Left lung (tissue), 10 donors: ENCODE results near the gene PLEKHO2. TPM values are rescaled to one million over a fixed set of nuclear protein-coding genes. Genes with fewer than 3 reads are reported as not detected.
A peak's percentile ranks its signal among the peaks of the same experiment; 100 is the strongest.

Source experiments
- ATAC-seq: fragments of 200-7000 bp; cut with Tn5 transposase; one replicate; pipeline ENCODE4 v1.9.1; 2020; ENCODE audit warnings: moderate library complexity
- DNase-seq, 4 donors: peaks; one replicate each; pipeline ENCODE4 v3.0.0-alpha.2; 2013 to 2020
- H3K27ac ChIP-seq, 2 donors: fragments of 200-600 bp; sonication (generic) in 1 of 2; one replicate each; pipeline versions ENCODE4 v1.5.0 to v1.8.0; 2020 to 2021
- H3K27me3 ChIP-seq, 2 donors: fragments of 200-600 bp; sonication (generic) in 1 of 2; one replicate each; pipeline versions ENCODE4 v1.5.0 to v1.8.0; 2020 to 2021
- H3K36me3 ChIP-seq, 2 donors: fragments of 200-600 bp; sonication (generic) in 1 of 2; one replicate each; pipeline versions ENCODE4 v1.5.0 to v1.8.0; 2020 to 2021
- H3K4me1 ChIP-seq, 2 donors: fragments of 200-600 bp; one replicate each; pipeline ENCODE4 v1.8.0; 2021
- H3K4me3 ChIP-seq, 2 donors: fragments of 200-600 bp; sonication (generic) in 1 of 2; one replicate each; pipeline versions ENCODE4 v1.5.0 to v1.8.0; 2020 to 2021; ENCODE audit warnings: mild to moderate bottlenecking in 1 of 2
- H3K9me3 ChIP-seq, 2 donors: fragments of 200-600 bp; sonication (generic) in 1 of 2; one replicate each; pipeline versions ENCODE4 v1.5.0 to v1.8.0; 2020 to 2021
- intact Hi-C, 2 donors: fragments of 100-400 bp; cut with DNase I; formaldehyde crosslinking; loops; one replicate each; pipeline versions ENCODE4 v1.11.2 to v1.14.2; 2022
- polyA plus RNA-seq, 6 donors: library from polyadenylated mRNA; unstranded; fragments of 120-200 nt; gene quantifications; one replicate each; pipeline ENCODE4 v1.2.1, GENCODE V29; 2013; ENCODE audit not compliant: insufficient read length in 6 of 6
- total RNA-seq, 2 donors: library from RNA; stranded (reverse); fragmentation: NEBNext Ultra II Directional; extraction: Animal tissue kit (Norgen Biotek cat#: 25700); gene quantifications; one replicate each; pipeline ENCODE4 v1.2.1, GENCODE V29; 2021
- TF ChIP-seq, protein P1 (sequence below), 2 donors: fragments of 200-600 bp; sonication (generic) in 1 of 2; IDR thresholded peaks; one replicate each; pipeline versions ENCODE4 v1.5.0 to v1.8.0; 2021; ENCODE audit warnings: antibody characterized with exemption in 2 of 2
- donor health status: DM: no; HTN: yes; CAD: no.
- donor health status: DM: no; HTN: no; CAD: no.

The PLEKHO2 gene
- total and polyA plus RNA-seq, 8 donors, result 22.0 to 91.8 (median 26.7) TPM

DNA sequence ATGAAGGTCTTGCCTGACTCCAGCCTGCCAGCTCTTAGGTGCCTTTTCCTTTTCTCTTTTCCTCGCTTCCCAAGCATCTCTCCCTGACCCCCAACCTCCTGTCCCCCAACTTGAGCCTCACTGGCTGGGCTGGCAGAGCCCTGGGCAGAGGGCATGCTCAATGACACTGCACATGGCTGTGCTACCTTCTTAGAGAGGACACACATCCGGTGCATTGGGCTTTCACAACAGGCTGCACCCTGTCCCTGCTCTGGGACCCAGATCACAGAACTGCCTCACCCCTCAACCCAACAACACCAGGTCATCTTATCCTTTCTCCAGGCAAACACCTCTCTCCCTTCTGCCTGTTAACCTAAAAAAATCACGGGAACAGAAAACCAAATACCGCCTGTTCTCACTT lies 62.5 kb downstream of the PLEKHO2 start:
- ATAC-seq (no peak), DNase-seq (no peak)
- H3K4me3 ChIP-seq, result no peak overlapping the region
- H3K9me3 ChIP-seq, result peaks cover 4 to 15% of the 10 kb centered on the region in 2 donors
- TF ChIP-seq, protein P1, sequence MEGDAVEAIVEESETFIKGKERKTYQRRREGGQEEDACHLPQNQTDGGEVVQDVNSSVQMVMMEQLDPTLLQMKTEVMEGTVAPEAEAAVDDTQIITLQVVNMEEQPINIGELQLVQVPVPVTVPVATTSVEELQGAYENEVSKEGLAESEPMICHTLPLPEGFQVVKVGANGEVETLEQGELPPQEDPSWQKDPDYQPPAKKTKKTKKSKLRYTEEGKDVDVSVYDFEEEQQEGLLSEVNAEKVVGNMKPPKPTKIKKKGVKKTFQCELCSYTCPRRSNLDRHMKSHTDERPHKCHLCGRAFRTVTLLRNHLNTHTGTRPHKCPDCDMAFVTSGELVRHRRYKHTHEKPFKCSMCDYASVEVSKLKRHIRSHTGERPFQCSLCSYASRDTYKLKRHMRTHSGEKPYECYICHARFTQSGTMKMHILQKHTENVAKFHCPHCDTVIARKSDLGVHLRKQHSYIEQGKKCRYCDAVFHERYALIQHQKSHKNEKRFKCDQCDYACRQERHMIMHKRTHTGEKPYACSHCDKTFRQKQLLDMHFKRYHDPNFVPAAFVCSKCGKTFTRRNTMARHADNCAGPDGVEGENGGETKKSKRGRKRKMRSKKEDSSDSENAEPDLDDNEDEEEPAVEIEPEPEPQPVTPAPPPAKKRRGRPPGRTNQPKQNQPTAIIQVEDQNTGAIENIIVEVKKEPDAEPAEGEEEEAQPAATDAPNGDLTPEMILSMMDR (IDR thresholded peaks at IDR 0.05), result no peak
- H3K4me1 ChIP-seq, result peaks cover 0 to 47% of the 10 kb centered on the region in 2 donors
- no peak overlapping the region for H3K27ac ChIP-seq
- intact Hi-C loops, result loop anchor here in 1 of 2 donors (10.0 kb wide), 1 partner anchor 169 kb away; no protein-coding TSS in a partner anchor
- H3K27me3 ChIP-seq, result no peaks in the 10 kb centered on the region
- H3K36me3 ChIP-seq, result no peaks in the 10 kb centered on the region

DNA sequence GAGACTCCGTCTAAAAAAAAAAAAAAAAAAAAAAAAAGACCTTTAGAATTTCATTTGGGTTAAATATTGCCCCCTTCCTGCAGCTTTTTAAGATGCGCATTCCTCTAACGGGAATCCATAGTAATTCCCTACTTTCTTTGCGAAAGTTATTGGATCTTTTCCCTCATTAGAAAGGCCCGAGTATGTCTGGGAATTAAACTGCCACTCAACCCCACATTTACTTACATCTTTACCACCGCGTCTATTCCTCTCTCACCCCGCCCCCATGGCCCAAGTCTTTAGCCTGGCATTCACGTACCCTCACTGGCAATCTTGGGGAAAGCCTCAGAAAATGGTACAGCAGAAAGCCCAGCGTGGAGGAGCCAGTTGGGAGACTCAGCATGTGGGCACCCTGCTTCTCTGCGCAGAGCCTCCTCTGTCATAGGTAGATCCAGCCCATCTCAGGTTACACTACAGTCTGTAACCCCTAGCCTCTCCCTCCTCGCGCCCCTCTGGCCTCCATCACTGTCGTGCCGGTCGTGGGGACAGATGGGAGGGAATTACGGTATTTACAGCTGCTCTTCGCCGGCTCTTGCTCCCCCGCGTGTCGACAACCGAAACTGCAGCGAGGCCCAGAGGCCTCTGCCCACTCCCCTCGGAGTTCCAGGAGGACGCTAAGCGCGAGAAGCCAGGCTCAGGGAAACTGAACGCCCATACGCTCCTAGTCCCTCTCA lies 63.6 kb downstream of the PLEKHO2 start:
- ATAC-seq (peak; percentile 96), DNase-seq (peak in 3 of 4 donors; percentile 80 to 94 (median 86))
- peak overlapping the region; percentile 7 to 27 for H3K4me3 ChIP-seq
- peak overlapping the region in 1 of 2 donors; percentile 28 for H3K27ac ChIP-seq
- intact Hi-C loops, result loop anchor here in 1 of 2 donors (10.0 kb wide), 1 partner anchor 170 kb away; no protein-coding TSS in a partner anchor
- peaks cover 0 to 8% of the 10 kb centered on the region in 2 donors for H3K27me3 ChIP-seq
- H3K36me3 ChIP-seq, result no peaks in the 10 kb centered on the region
- TF ChIP-seq, protein P1 (IDR thresholded peaks at IDR 0.05), result peak; percentile 94 to 95
- H3K4me1 ChIP-seq, result peaks cover 0 to 45% of the 10 kb centered on the region in 2 donors
- peaks cover 4 to 15% of the 10 kb centered on the region in 2 donors for H3K9me3 ChIP-seq

DNA sequence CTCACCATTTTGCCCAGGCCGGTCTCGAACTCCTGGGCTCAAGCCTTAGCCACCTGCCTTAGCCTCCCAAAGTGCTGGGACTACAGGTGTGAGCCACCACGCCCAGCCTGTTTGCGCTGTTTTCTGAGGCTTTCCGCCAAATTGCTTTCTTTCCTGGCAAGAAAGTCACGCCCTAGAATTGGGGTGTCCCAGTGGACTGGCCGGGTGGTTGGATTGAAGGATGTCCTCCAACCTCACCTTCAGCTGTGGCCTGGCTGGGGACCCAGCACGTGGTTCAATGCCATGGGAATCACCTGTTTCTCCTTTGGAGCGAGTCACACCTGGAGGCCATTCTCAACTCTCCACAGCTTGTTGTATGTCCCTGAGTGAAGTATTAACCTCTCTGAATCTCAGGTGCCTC lies 64.2 kb downstream of the PLEKHO2 start:
- TF ChIP-seq, protein P1 (IDR thresholded peaks at IDR 0.05), result no peak
- Histone ChIP-seq H3K4me1 (peaks cover 0 to 45% of the 10 kb centered on the region in 2 donors), H3K36me3 (no peaks in the 10 kb centered on the region), H3K9me3 (peaks cover 4 to 10% of the 10 kb centered on the region in 2 donors), H3K4me3 (no peak overlapping the region), H3K27ac (no peak overlapping the region), H3K27me3 (peaks cover 0 to 14% of the 10 kb centered on the region in 2 donors)
- ATAC-seq, result no peak
- intact Hi-C loops, result loop anchor here in 1 of 2 donors (10.0 kb wide), 1 partner anchor 171 kb away; no protein-coding TSS in a partner anchor
- no peak for DNase-seq

DNA sequence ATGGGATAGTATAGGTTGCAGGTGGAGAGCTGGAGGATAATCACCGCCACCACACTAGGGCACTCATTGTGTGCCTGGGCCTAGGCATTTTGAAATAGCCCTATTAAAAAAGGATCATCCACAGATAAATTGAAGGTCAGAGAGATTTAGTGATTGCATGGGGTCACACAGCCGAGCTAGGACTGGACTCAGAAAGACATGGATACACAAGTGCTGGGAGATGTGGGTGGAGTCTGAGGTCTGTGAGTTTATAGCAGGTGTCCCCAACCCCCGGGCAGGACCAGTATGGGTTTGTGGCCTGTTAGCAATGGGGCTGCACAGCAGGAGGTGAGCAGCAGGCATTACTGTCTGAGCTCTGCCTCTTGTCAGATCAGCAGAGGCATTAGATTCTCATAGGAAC lies 64.7 kb downstream of the PLEKHO2 start:
- intact Hi-C loops, result loop anchor here in 1 of 2 donors (10.0 kb wide), 1 partner anchor 172 kb away; no protein-coding TSS in a partner anchor
- Histone ChIP-seq H3K4me1 (peaks cover 0 to 49% of the 10 kb centered on the region in 2 donors), H3K27ac (no peak overlapping the region), H3K9me3 (peaks cover 0 to 5% of the 10 kb centered on the region in 2 donors), H3K27me3 (peaks cover 0 to 19% of the 10 kb centered on the region in 2 donors), H3K36me3 (no peaks in the 10 kb centered on the region), H3K4me3 (no peak overlapping the region)
- ATAC-seq (no peak), DNase-seq (no peak)
- TF ChIP-seq, protein P1 (IDR thresholded peaks at IDR 0.05), result no peak

DNA sequence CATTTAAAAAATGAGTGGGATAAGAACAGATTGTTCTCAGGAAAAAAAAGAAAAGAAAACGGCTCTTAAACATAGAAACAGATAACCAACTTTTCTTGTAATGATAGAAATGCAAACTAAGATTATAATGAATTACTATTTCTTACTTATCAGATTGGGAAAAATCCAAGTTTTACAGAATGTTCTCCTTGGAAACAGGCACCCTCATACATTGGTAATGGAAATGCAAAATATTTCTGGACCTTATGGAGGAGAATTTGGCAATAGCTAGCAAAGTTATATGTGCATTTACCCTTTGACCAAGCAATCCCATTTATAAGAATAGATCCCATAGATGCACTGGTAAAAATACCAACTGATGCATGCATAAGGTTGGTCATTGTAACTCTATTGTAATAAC lies 66.3 kb downstream of the PLEKHO2 start:
- TF ChIP-seq, protein P1 (IDR thresholded peaks at IDR 0.05), result no peak
- no peaks in the 10 kb centered on the region for H3K9me3 ChIP-seq
- H3K27ac ChIP-seq, result no peak overlapping the region
- intact Hi-C loops, result loop anchor here in 1 of 2 donors (10.0 kb wide), 1 partner anchor 173 kb away; no protein-coding TSS in a partner anchor
- ATAC-seq (no peak), DNase-seq (no peak)
- H3K36me3 ChIP-seq, result no peaks in the 10 kb centered on the region
- peaks cover 0 to 31% of the 10 kb centered on the region in 2 donors for H3K27me3 ChIP-seq
- peaks cover 0 to 44% of the 10 kb centered on the region in 2 donors for H3K4me1 ChIP-seq
- H3K4me3 ChIP-seq, result no peak overlapping the region
